GM19468 (cell line): Measurements from ENCODE around the gene ADM2.
"Not testable (repeated sequence)": the region's sequence is repeated elsewhere in the genome, so short reads cannot be mapped to it uniquely, and the experiment has no call there.

Experiments
- ATAC-seq: cut with Tn5 transposase; IDR thresholded peaks from one replicate; pipeline ENCODE4 v1.9.1; 2021; ENCODE audit warnings: mild to moderate bottlenecking, moderate library complexity, moderate number of reproducible peaks; ENCODE audit not compliant: unreplicated experiment; ENCODE audit errors: extremely low read depth

The ADM2 gene

DNA sequence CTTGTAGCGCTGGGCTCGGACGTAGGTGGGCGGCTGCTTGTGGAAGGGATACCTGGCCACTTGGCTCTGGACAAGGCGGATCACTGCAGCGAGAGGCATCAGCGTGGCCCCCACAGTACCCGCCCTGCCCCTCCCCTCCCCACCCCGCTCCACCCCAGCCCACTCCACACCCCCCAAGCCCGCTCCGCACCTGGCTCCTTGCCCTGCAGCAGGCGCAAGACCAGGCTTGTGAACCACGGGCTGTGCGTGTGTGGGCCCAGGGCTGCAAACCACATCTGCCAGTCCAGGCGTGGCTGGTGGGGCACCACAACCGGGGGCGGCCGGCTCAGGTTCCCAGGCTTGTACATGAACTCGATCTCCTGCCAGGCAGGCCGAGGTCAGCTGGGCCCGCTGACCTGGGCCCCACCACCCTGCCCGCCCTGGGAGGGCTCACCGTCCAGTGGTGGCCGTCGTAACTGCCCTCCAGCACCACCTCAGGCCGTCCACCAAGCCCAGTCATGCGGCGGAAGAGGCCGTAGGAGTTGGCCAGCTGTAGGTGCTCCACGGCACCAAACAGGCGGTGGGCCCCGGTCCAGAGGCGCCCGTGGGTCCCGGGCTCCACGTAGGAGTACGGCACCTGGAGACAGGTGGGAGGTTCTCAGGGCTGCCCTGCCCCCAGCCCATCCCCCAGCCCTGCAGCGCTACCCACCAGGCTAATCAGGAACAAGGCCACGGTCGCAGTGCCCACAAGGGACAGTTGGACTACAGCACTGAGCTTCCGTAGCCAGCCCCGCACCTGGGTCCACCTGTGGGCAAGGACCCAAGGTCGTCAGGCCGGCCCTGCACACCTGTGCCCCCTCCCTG is 23.2 kb downstream of the ADM2 start:
- no peak for ATAC-seq

DNA sequence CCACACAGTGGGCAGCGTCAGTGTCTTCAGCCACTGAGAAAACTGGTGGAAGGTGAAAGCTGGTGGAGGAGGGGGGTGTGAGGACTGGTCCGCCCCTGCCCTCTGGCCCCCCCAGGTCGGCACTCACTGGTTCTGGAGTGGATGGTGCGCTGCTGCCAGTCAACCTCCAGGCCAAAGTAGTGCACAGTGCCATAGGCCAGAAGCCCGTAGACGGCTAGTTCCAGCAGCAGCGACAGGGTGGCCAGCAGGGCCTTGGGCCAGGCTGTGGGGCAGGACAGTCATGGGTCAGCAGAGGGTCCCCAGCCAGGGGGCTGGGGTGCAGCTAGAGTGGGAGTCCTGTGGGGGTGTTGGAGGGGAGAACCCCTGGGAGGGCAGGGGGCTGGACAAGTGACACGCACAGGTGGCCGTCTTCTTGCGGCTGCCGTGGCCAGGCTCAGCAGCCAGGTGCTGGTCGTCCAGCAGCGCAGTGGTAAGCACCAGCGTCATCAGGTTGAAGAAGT is 24.0 kb downstream of the ADM2 start:
- ATAC-seq: no peak

DNA sequence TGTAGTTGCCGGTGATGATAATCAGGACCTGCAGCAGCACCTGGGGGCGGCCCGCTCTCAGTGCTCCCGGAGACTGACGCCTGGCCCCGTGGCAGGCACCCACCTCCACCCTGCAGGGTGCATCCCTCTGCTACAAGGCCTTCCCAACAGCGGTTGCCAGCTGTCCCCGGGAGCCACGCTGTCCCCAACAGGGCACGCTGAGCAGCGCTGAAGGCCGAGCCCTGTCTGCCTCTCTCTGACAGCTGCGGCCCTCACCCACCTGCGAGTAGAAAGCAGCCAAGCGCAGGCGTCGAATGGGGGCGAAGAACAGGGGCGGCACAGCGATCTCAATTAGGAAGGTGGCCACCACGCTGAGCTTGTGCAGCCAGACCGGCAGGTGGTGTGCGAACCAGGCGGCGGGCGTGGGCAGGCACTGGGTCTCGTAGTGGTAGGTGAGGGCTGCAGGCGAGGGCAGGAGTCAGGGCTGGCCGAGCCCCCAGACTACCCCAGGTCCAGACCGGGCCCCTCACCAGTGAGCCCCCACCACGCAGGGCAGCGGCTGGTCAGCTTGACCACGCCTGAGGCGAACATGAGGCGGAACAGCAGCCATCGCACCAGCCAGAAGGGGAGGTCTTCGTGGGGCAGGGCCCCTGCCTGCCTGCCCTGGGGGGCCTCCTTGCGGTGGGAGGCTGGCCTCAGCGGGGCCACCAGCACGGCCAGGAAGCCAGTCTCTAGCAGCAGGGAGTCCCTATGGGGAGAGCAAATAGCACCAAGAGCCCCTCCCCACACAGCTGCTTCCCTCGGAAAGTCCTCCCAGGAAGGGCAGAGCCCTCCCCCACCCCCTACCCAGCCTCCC is 24.6 kb downstream of the ADM2 start:
- ATAC-seq: no peak

DNA sequence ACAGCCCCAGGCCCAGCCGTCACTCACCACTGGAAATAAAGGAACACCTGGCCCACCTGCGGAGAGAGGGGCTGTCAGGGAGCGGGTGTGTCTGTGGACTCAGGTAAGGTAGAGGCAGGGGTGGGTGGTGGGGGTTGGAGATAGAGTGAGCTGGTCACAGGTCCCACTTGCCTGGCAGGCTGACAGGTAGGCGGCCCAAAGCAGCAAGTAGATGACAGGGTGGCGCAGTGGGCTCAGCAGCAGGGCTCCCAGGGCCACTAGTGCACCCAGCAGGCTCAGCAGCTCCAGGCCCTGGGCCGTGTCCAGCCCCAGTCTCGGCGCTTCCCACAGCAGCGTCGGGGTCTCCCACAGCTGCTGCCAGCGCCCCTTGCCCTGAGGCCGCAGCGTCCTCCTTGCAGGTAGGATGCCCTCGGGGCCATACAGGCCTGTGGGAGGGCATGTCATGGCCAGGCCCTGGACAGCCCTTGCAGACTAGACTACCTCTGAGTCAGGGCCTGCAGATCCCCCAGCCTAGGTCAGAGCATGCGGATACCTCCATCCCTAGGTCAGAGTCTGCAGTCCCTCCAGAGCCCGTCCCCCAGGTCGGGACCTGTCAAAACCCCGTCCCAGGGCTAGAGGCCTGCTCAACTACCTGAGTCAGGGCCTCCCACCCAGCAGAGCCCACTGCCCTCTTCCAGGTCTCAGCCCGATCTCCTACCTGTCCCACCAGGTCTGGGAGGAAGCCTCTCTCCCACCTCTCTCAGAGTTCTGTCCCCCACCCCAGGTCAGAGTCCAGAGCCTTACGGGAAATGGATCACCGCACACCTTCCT is 25.5 kb downstream of the ADM2 start:
- no peak for ATAC-seq

DNA sequence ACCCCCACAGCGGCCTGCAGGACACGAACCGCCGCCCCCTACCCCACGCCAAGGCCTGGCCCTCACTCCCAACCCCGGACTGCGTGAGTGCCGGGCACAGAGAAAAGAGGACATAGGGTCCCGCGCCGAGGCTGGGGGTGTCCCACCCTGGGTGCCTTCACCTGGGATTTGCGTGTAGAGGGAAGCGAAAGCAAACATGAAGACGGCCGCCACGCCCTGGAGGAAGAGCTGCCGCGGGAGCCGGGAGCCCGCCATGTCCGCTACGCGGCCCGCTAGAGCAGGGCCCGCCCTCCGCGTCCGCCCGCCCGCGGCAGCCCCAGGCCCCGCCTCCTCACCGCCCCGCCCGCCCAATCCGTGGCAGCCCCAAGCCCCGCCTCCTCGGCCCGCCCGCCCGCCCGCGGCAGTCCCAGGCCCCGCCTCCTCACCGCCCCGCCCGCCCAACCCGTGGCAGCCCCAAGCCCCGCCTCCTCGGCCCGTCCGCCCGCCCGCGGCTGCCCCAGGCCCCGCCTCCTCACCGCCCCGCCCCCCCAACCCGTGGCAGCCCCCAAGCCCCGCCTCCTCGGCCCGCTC is 26.2 kb downstream of the ADM2 start, which contains the start of gene LMF2:
Gene LMF2, minus strand, starts transcription at position 282 of the 570 bp plus-strand sequence. Its CDS starts 27 bp downstream, at position 255.
- peak; percentile 22 for ATAC-seq

DNA sequence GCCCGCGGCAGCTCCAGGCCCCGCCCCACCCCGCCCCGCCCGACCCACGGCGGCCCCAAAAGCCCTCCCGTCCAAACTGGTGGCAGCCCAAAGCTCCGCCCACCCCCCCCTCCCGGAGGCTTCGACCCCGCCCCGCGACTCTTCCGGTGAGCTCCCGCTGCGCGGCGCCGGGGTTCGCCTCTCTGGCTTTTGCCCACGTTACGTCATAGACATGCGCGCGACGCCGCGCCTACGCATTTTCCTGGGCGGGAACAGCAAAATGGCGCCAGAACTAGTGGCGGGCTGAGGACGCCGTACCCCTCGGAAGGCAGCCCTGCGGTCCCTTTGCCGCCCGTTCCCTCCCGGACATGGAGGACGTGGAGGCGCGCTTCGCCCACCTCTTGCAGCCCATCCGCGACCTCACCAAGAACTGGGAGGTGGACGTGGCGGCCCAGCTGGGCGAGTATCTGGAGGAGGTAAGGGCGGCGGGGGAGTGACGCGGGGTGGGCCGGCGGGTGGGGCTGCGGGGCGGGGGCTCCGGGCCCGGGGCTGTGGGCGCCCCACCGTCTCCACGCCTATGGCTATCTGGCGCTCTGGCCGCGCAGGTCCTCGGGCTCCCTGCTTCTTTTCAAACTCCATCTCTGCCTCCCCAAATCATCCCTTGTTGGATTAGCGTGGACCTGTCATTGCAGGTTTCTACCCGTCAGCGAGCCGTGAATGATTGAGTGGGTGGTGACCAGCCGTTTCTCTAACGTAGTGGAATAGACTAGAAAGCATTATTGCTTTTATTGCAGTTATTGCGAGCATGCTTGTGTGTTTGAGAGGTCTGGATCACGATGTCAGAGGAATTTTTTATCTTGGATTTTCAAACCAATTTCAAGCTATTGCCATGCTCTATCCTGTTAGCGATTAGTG is 26.9 kb downstream of the ADM2 start, which contains the start of gene NCAPH2:
Gene NCAPH2, plus strand, starts transcription at position 234 of the 894 bp plus-strand sequence. Its CDS starts 114 bp downstream, at position 348.
- peak; percentile 69 for ATAC-seq

DNA sequence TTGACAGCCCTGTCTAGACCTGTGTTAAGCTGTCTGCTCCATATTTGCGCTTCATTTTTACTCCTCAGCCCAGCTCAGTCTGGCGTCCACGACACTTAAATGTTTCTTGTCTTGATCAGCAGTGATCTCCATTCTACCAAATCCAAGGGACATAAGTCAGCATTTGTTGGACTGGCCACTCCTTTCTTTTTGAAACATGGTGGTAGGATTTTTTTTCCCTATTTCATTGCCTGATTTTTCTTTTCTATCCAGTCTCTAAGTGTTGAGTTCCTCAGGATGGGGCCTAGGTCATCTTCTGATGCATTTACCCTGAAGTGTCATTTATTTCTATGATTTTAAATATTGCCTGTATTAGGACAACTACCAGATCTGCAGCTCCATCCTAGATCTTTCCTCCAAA is 27.6 kb downstream of the ADM2 start:
- no peak for ATAC-seq

DNA sequence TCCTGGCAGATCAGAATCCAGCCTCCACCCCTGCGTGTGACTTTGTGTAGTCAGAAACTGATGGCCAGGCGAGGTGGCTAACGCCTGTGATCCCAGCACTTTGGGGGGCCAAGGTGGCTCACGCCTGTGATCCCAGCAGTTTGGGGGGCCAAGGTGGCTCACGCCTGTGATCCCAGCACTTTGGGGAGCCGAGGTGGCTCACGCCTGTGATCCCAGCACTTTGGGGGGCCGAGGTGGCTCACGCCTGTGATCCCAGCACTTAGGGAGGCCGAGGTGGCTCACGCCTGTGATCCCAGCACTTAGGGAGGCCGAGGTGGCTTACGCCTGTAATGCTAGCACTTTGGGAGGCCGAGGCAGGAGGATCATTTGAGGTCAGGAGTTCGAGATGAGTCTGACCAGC is 31.8 kb downstream of the ADM2 start:
- no peak for ATAC-seq

DNA sequence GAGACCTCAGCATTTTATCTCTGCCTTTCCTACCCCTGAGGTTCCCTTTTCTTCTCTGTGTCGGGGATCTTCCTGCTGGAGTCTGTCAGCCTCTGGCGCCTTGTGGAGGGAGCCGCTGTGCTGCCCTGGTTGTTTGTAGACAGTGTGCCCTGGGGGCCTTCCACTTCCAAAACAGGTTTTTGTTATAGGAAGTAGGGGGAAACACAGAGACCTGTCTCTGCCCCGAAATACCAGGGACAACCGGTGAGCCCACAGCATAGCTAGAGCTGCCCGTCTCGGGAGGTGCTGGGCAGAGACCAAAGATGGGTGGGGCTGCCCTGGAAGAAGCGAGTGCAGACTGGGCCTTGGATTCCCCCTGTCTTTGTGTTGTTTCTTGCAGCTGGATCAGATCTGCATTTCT is 34.7 kb downstream of the ADM2 start:
- ATAC-seq: no peak

DNA sequence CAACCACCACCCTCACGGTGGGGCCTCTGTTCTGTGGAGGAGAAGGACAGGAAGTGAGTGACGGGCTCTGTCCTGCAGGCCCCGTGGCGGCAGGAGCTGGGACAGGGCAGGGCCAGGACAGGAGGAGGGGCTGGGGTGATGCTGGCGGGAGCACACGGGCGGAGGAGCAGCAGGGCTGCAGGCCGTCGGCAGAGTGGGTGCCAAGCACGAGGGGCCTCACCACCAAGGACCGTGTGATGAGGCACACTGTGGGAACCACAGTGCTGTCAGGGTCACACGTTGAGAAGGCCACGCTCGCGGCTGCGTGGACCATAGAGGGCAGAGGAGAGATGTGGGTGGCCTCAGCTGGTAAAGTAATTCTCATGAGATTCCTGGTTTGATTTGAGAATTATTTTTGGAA is 35.5 kb downstream of the ADM2 start:
- ATAC-seq: no peak

DNA sequence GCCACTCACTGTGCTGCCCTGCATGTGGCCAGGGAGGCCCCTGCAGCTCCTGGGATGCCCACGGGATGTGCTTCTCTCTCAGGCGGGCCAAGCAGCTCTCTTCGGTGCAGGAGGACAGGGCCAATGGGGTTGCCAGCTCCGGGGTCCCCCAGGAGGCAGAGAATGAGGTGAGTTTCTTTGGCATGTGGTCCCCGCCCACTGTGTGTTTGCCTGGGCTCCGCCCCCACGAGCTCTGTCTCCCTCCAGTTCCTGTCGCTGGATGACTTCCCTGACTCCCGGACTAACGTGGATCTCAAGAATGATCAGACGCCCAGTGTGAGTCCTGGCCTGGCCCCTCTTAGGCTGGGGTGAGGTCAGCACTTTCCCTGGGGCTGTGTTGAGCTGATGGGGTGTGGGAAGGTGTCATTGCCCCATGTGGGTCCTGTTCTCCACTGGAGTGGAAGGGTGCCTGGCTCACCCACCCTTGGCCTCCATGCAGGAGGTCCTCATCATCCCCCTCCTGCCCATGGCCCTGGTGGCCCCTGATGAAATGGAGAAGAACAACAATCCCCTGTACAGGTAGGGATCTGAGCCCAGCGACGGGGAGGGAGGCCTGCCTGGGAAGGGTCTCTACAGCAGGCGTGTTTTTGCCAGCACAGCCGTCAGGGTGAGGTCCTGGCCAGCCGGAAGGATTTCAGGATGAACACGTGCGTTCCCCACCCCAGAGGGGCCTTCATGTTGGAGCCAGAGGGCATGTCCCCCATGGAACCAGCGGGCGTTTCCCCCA is 36.3 kb downstream of the ADM2 start:
- ATAC-seq: no peak

DNA sequence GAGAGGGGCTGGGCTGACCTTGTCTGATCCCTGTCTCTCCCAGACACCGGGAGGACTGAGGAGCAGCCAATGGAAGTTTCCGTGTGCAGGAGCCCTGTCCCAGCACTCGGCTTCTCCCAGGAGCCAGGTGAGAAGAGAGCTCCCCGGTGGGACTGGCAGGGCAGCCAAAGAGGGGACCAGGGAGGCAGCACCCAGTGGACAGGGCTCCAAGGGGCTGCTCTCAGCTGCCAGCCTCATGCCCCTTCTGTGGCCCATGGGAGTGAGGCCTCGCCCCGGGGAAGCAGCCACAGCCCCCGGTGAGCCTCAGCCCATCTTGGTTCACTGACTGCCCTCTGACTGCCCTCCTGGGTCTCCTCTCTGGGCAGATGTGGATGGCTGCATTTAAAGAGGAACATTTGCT is 37.3 kb downstream of the ADM2 start:
- no peak for ATAC-seq

DNA sequence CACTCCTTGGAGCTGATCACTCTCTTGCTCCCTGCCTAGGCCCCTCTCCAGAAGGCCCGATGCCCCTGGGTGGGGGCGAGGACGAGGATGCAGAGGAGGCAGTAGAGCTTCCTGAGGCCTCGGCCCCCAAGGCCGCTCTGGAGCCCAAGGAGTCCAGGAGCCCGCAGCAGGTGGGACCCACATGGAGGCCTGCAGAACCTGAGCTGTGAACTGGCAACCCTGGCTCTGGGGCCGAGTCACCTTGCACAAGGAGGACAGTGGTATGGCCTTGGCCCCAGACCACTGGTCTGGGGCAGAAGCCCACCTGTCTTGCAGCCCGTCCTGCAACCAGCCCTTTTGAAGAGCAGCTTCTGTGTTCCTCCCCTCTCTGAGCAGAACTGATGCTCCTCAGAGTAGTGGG is 37.8 kb downstream of the ADM2 start:
- no peak for ATAC-seq

DNA sequence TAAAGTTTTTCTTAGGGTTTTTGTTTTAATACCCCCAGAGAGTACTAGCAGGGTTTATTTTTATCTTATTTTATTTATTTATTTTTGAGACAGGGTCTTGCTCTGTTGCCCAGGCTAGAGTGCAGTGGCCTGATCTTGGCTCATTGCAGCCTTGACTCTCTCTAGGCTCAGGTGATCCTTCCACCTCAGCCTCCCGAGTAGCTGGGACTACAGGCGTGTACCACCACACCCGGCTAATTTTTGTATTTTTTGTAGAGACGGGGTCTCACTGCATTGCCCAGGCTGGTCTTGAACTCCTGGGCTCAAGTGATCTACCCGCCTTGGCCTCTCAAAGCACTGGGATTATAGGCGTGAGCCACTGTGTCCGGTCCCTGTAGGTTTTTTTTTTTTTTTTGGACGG is 38.8 kb downstream of the ADM2 start:
- not testable (repeated sequence) for ATAC-seq

DNA sequence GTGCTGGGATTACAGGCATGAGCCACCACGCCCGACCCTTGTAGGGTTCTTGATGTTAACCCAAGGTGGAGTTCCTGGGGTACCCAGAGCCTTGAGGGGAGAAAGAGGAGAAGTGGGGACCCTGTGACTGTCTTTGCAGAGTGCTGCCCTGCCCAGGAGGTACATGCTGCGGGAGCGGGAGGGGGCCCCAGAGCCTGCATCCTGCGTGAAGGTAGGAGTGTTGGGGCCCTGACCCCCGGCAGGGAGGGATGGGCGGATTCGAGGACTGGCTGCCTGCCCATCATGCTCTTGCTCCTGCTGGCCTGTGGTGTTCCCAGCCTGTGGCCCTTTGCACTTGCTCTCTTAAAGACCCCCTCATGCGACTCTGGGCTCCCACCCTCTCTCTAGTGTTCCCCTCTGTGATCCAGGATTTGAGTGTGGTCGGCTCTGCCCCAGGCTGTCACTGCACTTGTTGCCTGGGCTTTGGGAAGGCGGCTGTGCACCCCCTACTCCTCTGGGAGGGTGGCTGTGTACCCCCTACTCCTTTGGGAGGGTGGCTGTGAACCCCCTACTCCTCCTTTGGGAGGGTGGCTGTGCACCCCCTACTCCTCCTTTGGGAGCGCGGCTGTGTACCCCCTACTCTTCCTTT is 39.6 kb downstream of the ADM2 start:
- no peak for ATAC-seq

DNA sequence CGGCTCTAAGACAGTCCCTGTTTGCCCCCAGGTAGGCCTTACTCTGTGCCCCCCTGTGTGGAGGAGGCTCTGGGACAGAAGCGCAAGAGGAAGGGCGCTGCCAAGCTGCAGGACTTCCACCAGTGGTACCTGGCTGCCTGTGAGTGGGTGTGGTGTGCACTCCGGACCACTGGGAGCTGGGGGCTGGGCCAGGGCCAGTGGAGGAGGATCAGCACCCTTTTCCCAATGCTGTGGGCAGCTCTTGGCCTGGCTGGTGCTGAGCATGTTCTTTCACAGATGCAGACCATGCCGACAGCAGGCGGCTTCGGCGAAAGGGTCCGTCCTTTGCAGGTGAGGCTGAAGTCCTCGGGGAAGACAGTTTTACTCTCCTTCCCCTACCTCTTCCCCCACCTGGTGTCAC is 40.4 kb downstream of the ADM2 start:
- ATAC-seq: no peak

DNA sequence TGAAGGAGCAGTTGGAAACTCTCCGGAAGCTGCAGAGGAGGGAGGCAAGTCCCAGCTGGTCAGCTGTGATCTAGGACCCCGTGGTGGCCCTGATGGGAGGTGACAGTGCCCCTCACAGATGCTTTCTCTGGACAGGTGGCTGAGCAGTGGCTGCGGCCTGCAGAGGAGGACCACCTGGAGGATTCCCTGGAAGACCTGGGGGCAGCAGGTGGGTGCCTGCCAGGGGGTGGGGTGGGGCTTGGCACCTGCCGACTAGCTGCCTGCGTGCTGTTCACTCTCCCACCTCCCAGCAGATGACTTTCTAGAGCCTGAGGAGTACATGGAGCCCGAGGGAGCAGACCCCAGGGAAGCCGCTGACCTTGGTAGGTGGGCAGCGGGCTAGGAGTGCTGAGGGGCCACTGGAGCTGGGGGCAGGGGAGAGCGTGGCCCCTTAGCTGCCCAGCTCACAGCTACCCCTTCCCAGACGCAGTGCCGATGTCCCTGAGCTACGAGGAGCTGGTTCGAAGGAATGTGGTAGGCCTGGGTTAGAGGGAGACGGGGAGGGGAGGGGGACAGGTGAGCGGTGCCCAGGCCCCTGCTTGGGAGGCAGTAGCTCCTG is 41.0 kb downstream of the ADM2 start:
- no peak for ATAC-seq
